ENCODE data around the gene SYT17.

GRCh38 chr16:19175492-19176262 lies 7.6 kb downstream of the SYT17 start:
- TF ChIP-seq EZH2phosphoT487 (IDR thresholded peaks at IDR 0.05; ENCODE audit: low read depth) (no peak), CTCF (IDR thresholded peaks at IDR 0.05; ENCODE audit: low read depth, low read length) (no peak)

Data from OCI-LY3 (cell line).